Hematopoietic multipotent progenitor cell treated with erythropoietin and hydrocortisone succinate and interleukin-3 and kit ligand, for 6 days (in vitro differentiated cells): ENCODE measurements around the gene RAB8A.
"Not testable (repeated sequence)": the region's sequence is repeated elsewhere in the genome, so short reads cannot be mapped to it uniquely, and the experiment has no call there.

Experiments used
- DNase-seq: peaks from one replicate; pipeline ENCODE4 v3.0.0-alpha.2; 2015

RAB8A gene

DNA sequence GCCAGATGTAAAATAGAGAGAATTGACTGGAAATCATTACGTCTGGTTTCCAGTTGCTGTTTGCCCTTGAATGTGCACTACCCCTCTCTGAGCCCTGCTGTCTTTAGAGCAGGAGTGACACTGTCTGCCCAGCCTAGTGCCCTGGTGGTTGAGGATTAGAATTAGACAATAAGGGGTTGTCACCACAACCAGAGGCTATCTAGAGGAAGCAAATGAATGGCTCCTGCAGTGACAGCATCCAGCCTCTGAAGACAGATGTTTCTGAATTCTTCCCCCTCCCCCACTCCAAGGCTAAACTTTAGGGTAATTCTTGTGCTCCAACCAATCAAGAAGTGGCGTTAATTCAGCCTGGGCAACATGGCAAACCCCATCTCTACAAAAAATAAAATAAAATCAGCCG is 2.0 kb downstream of the RAB8A start:
- DNase-seq, result peak; percentile 85

- no peak for DNase-seq
Observed at GRCh38 chr19:16115301-16116039, 3.8 kb downstream of the RAB8A start.

GRCh38 chr19:16116067-16116466 is 4.4 kb downstream of the RAB8A start:
- no peak for DNase-seq

GRCh38 chr19:16117594-16118033 is 5.9 kb downstream of the RAB8A start:
- peak; percentile 70 for DNase-seq

DNA sequence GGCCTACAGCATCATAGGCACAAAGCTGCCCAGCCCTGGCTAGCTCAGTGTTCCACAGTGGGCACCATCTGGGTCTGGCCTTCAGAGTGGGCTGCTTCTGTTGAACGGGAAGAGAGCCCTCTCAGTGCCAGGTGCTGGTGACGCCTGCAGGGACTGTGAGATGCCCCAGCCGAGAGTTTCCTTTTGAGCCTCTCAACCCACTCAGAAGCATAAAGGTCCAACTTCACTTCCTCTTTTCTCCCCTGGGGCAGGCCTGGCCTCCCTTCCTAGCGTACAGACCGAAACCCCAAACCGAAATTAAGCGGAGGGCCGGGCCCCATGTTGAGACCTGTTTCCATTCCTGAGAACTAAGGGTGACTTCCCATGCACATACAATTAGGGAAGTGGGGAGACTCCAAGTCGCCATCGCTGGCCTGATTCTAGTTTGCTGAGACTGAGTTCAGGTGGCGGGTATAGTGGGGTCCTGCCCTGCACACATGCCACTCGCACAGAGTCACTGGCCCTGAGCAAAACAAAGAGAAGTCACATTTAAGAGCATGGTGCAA is 6.9 kb downstream of the RAB8A start:
- peak; percentile 75 for DNase-seq

GRCh38 chr19:16119075-16119857 is 7.6 kb downstream of the RAB8A start:
- not testable (repeated sequence) for DNase-seq

DNA sequence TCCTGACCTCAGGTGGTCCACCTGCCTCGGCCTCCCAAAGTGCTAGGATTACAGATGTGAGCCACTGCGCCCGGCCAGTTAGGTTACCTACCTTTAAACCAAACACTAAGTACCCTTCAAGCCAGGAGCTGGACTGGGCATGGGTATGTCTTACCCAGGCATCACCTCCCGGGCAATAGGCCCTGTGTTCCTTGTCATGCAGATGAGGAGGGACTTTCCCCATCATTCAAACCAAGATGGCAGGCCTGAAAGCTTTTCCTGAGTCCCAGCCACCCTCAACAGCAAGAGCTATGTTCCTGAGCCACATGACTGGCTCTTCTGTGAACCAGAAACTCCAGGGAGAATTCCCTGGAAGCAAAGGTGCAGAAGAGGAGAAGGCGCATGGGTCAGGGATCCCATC is 9.5 kb downstream of the RAB8A start:
- DNase-seq, result no peak

DNA sequence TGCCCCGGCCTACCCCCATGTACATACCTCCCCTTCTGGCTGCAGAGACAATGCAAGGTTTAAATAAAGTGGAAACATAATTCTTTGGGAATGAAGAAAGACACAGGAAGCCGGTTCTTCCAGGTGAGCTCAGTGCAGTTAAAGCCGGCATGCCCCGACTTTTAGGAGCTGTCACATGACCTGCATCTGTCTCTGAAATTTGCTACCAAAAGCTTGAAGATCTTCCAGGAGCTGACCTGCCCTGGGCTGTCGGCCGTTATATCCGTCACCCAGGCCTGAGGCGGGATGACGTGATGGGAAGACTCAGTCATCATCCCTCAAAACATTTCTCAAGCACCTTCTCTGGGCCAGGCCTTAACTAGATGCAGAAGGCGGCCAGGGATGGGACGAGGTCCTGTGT is 10.3 kb downstream of the RAB8A start:
- no peak for DNase-seq

- no peak for DNase-seq
Observed at GRCh38 chr19:16124953-16125352, 13.3 kb downstream of the RAB8A start.

DNA sequence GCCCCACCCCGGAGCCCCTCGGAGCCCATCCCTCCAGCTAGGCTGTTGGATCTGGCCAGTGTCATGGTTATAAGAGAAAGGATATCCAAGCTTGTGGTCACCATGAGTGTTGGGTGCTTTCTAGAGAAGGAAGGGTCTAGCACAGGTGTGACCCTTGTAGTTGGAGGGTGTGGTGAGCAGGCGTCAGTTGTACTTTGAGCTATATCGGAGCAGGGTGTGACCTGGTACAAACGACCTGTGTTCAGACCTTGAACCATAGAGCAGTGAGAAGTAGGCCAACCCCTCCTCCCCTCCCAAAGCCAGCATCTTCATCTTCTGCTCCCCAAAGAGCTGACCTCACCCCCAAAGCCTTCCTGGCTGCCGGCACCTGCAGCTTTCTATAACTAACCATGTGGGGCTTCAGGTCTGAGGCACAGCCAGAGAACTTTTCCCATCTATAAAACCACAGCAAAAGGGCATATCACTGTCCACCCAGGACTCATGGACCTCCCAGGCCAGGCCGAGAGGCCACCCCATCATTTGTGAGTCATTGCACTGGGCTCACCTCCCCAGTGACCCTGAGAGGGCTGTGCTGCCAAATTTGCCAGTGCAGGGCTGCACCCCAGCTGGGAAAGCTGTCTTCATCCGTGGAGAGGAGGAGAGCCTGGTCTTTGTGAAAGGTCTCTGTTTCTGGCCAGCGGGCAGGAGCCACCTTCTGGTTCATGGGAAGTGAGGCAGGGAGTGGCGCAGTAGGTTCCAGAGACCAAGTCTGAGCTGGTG is 14.2 kb downstream of the RAB8A start:
- no peak for DNase-seq

- DNase-seq, result no peak
Observed at GRCh38 chr19:16127080-16127479, 15.4 kb downstream of the RAB8A start.

GRCh38 chr19:16127776-16128371 is 16.2 kb downstream of the RAB8A start:
- no peak for DNase-seq

- no peak for DNase-seq
Observed at GRCh38 chr19:16131648-16132047, 20.0 kb downstream of the RAB8A start.

DNA sequence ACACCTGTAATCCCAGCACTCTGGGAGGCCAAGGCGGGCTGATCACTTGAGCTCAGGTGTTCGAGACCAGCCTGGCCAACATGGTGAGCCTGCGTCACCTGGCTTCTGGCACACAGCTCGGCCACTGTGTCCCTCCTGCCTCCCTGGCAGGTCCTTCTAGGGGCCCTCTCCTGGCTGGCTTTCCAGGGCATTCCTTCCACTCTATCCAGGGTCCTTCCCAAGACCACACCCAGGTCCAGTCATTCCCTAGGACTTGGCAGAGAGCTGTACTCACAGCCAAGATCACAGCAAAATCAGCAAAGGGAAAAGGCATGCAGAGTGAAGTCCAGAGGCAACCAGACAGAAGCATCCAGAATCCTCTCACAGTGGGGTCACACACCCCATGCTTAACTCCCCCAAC is 22.1 kb downstream of the RAB8A start:
- DNase-seq, result no peak

DNA sequence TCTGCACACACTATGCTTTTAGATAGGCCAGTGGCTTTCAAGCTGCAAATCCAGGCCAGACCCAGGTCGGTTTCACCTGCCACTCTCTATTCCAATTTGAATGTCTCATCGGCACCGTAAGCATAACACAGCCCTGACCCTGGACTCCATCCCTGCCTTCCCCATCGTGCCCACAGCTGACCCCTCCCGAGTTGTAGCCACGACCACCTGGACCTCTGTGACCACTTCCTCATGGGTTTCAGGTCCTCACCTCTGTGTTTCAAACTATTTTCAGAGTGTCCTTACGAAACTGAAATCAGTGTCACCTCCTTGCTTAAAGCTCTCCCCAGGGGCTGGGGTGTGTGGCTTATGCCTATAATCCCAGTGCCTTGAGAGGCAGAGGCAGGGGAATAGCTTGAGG is 22.8 kb downstream of the RAB8A start:
- no peak for DNase-seq

DNA sequence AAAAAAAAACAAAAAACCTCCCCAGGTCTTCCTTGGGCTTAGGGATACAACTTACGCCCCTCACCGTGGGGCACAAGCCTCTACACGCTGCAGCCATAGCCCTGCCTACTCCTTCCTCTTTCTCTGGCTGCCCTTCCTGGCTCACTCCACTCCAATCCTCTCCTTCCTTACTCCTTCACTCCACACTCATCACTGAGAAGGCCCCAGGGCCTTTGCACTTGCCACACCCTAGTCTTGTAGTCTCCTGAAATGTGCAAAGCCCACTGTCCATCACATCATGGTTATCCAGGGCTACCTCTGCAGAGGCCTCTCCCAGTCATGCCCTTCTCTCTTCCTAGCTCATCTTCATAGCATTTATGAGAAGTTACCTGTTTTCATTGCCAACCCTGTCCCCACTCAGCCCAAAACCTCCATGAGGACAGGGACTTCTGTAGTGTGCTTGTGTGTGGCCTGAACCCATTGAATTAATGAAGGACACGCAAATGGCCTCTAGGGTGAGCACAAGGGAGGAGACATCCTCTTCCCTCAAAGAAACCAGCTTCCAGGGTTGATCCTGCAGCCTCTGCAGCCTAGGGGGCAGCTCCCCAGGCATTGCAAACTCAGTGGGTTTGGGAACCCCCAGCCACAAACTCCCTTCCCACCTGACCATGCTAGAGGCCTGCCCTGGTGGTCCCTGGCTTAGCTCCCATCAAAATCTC is 23.9 kb downstream of the RAB8A start:
- no peak for DNase-seq

DNA sequence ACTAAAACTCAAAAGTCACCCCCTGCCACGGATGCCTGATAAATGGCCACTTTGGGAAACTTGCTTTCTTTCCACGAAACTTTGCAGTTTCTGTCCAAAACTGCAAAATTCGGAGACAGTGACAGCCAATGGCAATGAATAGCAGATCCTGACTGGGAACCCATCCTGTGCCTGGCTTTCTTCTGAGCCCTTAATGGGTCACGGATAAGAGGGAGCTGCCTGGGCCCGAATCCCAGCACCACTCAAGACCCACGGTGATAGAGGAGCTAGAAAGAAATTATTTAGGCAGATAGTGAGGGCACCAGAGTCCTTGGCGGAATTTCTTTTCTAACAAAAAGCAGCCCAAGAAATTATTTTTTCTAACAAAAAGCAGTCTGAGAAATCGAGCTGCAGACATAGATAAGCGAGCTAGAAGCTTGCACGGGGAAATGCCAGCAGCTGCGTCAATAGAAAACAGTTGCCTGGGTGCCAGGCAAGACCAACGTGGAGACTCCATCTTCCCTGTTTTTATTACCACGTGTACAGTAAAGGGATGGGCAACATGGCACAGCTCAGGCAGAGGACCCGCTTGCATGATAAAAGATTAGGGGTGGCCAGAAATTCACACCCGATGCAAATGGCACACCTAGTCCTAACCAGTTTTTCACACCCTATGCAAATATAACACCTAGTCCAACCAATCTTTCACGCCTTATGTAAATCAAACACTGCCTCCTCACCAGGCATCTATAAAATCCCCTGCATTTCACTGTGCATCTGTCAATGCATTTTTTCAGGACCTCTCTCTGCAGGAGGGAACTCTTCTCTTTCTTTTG is 24.7 kb downstream of the RAB8A start:
- DNase-seq, result peak; percentile 62

DNA sequence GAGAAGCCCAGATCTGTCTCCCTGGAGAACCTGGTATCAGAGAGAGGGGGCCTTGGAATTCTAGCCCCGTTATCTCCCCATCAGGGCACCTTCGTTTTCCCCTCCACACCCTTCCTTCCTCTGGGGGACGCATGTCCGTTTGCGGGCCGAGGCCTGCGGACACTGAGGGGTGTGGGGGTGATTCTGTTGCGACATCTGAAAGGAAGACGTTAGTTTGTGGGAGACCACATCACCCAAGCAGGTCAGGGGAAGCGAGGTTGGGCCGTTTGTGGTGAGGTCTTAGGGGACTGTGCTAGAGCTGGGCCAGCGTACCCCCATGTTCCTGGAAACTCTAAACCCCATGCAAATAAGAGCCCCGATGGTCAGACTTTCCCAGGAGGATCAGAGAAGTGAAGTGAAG is 28.1 kb downstream of the RAB8A start:
- peak; percentile 88 for DNase-seq

DNA sequence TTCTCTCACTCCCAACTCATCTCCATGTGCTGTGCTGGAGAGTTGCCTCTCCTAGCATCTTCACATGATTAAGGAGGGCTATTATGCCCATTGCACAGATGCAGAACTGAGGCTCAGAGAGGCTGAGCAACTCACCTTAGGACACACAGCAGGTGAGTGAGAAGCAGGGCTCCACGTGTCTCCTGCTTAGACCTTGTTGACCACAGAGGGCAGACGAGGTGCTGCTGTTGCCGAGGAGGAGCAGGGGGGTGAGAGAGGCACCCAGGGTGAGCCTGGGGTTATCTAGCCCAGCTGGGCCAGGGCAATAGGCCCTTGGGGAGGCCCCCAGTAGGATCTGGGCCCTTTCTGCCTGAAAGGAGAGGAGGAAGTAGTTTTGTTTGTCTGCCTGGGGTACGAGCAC is 29.4 kb downstream of the RAB8A start:
- peak; percentile 89 for DNase-seq

GRCh38 chr19:16142032-16142580 is 30.4 kb downstream of the RAB8A start:
- no peak for DNase-seq
